ENCODE measurements around the gene PTPRC.
"Not testable (repeated sequence)": the region's sequence is repeated elsewhere in the genome, so short reads cannot be mapped to it uniquely, and the experiment has no call there.

The PTPRC gene

GRCh38 chr1:198599749-198600148, 39.1 kb upstream of the PTPRC start:
- Histone ChIP-seq H3K36me3 (no peaks in the 10 kb centered on the region), H3K4me1 (no peaks in the 10 kb centered on the region), H3K4me3 (no peak overlapping the region), H3K27me3 (no peaks in the 10 kb centered on the region), H3K27ac (no peak overlapping the region), H3K9me3 (no peaks in the 10 kb centered on the region)
- TF ChIP-seq CTCF (IDR thresholded peaks at IDR 0.05), result no peak
- no peak for DNase-seq
- intact Hi-C loops (cut with DNase I; ENCODE audit: low total_unique reads), result no loop called here

GRCh38 chr1:198600906-198601305, 37.9 kb upstream of the PTPRC start:
- Histone ChIP-seq H3K27ac (no peak overlapping the region), H3K27me3 (no peaks in the 10 kb centered on the region), H3K36me3 (no peaks in the 10 kb centered on the region), H3K4me3 (no peak overlapping the region), H3K4me1 (no peaks in the 10 kb centered on the region), H3K9me3 (no peaks in the 10 kb centered on the region)
- TF ChIP-seq CTCF (IDR thresholded peaks at IDR 0.05), result no peak
- DNase-seq, result no peak
- intact Hi-C loops (cut with DNase I; ENCODE audit: low total_unique reads), result no loop called here

GRCh38 chr1:198601310-198601709, 37.5 kb upstream of the PTPRC start:
- H3K4me3 ChIP-seq; H3K4me1 ChIP-seq; DNase-seq; H3K9me3 ChIP-seq; intact Hi-C loops (cut with DNase I; ENCODE audit: low total_unique reads); H3K27ac ChIP-seq; H3K27me3 ChIP-seq; H3K36me3 ChIP-seq: not testable (repeated sequence)

- Histone ChIP-seq H3K4me3 (no peak overlapping the region), H3K4me1 (no peaks in the 10 kb centered on the region)
- intact Hi-C loops (cut with DNase I; ENCODE audit: low total_unique reads), result no loop called here
Observed at GRCh38 chr1:198601936-198602889, 36.6 kb upstream of the PTPRC start.

GRCh38 chr1:198604975-198605374, 33.9 kb upstream of the PTPRC start:
- no peak for DNase-seq
- intact Hi-C loops (cut with DNase I; ENCODE audit: low total_unique reads), result no loop called here
- no peaks in the 10 kb centered on the region for H3K4me1 ChIP-seq
- H3K9me3 ChIP-seq, result no peaks in the 10 kb centered on the region
- TF ChIP-seq CTCF (IDR thresholded peaks at IDR 0.05), result no peak
- H3K36me3 ChIP-seq, result no peaks in the 10 kb centered on the region
- H3K4me3 ChIP-seq, result no peak overlapping the region
- H3K27me3 ChIP-seq, result no peaks in the 10 kb centered on the region
- H3K27ac ChIP-seq, result no peak overlapping the region

More at GRCh38 chr1:198601936-198602889, 36.6 kb upstream of the PTPRC start:
- Histone ChIP-seq H3K36me3 (no peaks in the 10 kb centered on the region), H3K27ac (no peak overlapping the region), H3K9me3 (no peaks in the 10 kb centered on the region), H3K27me3 (no peaks in the 10 kb centered on the region)
- no peak for TF ChIP-seq CTCF (IDR thresholded peaks at IDR 0.05)
- DNase-seq, result no peak

GRCh38 chr1:198605406-198605805, 33.4 kb upstream of the PTPRC start:
- DNase-seq, result no peak
- no peaks in the 10 kb centered on the region for H3K27me3 ChIP-seq

More at GRCh38 chr1:198605406-198605805, 33.4 kb upstream of the PTPRC start:
- Histone ChIP-seq H3K4me3 (no peak overlapping the region), H3K36me3 (no peaks in the 10 kb centered on the region), H3K4me1 (no peaks in the 10 kb centered on the region), H3K27ac (no peak overlapping the region), H3K9me3 (no peaks in the 10 kb centered on the region)
- intact Hi-C loops (cut with DNase I; ENCODE audit: low total_unique reads), result no loop called here
- TF ChIP-seq CTCF (IDR thresholded peaks at IDR 0.05), result no peak
